T-helper 1 cell (primary cell): ENCODE measurements around the gene PRPS1L1.

Source experiments
- DNase-seq, 5 donors: peaks; one replicate each; pipeline ENCODE4 v3.0.0-alpha.2; 2012 to 2020

The PRPS1L1 gene

DNA sequence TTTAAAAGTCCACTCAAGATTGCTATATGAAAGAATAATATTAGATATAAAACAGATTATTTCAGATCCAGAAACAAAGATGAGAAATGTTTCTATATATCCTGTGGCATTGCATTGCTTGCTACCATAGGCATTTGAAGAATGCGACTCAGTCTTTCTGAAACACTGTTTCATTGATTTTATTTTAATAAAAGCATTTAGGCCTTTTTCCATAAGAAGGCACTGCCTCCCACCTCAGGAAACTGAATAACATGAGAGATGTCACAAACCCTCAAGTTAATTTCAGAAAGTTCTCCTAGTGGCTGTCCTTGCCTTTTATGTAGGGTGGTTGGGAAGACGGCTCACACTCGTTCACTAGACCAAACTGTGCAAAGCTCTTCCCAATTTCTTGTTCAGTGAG is 23.3 kb downstream of the PRPS1L1 start:
- DNase-seq, result no peak

DNA sequence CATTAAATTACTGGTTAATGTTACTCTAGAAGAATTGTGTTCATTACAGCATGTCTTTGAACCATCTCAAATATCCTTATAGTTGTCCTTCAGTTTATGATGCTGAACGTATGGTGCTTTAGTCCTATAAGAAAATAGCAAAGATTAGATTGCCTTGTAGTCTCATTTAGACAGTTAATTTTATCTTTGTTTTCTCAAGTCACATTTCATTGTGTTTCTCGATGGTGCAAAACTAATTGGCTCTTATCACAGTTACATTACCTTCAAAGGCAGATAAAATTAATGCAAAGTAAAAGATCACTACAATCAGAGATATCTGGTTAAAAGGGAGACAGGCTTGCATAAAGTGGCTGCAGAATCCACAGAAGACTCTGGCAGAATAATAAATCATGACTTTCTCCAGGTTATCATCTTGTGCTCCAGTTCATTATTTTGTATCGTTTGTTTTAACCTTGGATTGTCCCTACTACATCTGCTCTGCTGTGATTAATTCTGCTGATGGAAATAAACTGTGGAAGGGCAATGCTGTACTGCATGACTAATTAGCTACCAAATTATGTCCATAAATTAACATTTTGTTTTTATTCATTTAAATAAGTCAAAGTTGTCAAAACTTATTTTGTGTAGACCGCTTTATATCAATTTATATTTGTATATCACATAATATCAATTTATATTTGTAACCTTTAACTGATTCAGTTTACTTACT is 24.2 kb downstream of the PRPS1L1 start:
- no peak for DNase-seq

DNA sequence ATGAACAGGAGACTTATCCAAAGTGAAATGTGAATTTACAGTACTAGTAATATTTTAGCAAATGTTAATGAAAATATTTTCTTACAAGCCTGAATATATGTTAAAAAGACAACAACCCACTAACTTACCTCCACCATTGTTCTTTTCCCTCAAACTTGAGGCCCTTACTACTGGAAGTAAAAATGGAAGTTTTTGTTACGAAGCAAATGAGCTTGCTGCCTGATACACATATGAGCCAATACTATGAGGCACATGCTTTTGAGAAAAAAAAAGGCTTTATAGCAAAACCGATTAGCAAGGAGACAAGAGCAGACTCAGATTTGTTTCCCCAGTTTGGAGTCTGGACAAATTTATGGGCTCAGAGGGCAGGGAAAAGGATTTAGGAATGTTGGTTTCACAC is 29.0 kb downstream of the PRPS1L1 start:
- no peak for DNase-seq

DNA sequence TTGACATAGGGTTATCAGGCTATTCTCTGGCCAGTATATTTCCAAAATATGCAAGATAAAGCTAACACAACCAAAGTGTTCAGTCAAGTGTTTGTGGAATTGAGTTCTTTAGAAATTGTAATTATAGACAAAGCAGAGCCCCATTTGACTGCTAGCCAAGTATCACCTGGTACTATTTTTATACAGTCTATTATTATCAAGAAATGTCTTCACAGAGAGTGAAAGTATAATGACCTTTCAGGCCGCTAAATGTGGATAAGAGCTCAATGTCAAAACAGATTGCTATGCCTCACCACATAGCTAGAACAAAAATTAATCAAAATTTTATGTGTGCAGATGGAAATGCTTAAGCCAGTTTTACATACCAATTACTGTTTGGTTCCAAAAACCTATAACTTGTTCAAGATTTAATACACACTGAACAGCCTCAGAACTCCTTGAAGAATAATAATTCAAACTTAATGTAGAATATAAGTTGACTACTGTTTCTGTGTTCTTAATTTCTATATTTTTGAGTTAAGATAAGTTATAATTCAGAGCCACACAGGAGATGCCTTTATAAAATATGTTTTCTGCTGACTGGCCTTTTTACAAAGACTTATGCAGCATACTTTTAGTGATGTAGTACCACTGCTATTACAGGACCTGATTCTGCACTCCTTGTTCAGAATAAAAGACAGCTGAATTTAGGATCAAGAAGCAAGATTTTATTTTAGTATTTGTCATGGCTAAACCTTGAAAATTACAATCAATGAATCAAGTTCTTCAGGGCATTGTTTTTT is 31.0 kb downstream of the PRPS1L1 start:
- DNase-seq, result no peak

DNA sequence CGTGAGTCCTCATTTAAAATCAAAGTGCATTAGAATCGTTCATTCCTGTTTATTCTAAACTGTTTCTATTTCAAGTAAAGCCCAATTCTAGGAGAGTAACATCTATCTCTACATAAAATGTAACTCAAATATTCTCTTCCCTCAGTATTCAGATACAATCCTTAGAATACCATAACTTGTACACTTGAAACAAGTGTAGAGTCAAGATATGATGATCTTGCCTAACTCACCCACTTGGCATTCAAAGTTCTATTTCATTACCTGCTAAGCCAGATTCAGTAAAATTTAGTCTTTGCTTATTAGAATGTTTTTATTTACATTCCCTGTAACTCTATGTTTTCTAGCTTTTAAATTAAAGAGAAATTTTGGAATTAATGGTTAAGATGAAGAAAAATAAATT is 31.6 kb downstream of the PRPS1L1 start:
- no peak for DNase-seq

DNA sequence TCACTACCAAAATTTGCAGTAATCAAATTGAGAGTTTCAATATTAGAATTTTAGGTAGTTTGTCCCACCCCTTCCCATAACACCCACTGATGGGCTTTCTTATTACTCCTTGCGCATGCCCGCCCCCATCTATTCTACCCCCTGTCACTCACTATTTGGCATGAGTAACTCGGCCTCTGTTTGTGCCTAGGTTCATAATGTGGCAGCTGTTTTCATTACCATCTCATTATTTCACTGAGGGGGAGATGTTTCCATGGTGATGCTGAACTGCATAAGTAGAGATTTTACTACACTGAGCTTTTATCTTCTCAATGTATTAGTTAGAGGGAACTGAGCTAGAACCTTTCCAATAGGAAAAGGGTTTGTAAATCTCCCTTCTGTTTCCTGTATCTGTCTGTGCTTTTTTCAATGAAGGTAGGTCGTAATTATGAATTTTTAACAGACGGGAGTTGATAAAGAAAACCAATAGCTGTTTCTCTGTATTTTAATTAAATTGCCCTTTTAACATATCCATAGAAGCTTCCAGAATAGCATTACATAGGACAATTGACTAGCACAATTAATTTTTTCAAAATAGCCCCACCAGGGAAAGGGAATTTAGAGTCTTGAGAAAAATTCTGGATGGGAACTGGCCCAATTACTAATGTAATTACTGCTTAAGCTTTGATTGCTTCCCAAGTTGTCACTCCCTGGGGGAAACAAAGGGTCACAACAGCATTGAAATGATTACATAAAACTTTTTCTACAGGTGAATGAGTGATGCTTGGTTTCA is 33.4 kb downstream of the PRPS1L1 start:
- no peak for DNase-seq

DNA sequence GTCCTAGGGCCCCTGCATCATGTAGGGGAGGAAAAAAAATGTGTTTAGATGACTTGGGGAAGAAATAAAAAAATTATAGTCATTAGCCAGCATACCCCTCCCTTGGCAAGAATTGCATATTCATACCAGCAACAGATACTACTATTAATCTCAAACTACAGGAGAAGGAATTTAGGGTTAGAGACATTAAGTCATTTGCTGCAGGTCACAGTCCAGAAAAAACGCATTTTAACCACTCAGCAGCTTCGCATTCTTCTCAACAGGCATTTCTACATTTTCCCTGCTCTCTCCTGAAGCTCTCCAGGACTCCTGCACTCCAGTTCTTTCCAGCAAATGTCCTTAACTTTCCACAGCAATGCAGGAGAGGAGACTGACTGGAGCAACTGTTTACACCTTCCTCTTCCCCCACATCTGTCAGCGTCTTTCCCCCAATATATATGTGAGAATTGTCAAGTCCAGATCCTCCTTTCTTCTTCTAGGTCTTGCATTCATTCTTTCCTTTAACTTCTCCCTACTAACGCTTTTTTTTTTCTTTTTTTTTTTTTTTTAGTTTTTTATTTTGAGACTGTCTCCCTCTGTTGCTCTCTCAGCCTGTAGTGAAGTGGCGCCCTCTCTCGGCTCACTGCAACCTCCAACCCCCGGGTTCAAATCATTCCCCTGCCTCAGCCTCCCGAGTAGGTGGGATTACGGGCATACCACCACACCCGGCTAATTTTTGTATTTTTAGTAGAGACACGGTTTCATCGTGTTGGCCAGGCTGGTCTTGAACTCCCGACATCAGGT is 35.6 kb downstream of the PRPS1L1 start:
- peak in 1 of 5 donors; percentile 5 for DNase-seq

DNA sequence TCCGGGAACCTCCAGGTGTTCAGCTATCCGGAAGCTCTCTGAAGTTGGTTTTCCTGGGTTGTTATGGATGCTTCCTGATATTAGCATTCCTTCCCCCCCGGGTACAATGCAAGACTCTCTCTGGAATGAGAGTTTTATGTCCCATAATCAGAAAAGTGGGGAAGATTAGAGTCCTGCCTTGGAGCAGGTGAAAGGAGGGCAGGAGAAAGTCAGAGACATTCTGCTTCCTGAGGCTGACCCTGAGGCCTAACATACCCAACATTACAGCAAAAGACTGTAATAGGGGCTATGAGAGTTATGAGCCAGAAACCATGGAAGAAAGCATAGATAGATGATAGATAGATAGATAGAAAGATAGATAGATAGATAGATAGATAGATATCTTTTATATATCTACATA is 36.9 kb downstream of the PRPS1L1 start:
- no peak for DNase-seq

DNA sequence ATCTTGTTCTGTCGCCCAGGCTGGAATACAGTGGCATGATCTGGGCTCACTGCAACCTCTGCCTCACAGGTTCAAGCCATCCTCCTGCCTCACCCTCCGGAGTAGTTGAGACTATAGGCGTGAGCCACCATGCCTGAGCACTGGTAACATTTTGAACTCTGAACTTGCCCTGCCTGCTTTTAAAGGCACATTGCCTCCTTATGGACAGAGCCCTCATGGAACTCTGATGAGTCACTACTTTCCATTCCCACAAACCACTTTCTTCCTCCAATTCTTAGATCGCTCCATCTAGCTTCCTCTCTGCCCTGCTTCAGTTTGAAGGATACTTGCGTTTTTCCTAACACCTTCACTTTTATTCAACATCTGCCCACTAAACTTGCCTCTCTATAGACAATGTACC is 38.1 kb downstream of the PRPS1L1 start:
- no peak for DNase-seq

DNA sequence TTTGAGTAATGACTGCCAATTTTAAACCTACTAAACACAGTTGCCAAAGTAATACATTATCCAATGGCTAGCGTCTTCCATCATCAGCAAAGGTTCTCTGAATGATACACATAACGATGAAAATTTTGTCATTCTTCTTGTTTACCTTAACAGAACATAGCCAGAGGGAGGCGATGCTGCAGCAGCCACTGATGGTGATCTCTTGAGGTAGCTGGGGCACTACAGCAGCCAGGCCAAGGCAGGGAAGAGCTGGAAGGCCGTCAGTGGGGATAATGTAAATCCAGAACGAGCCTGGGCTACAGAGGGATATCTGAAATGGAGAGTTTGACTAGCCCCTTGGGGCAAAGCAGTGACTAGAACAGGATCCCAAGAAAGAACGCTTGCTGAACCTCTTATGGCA is 38.8 kb downstream of the PRPS1L1 start:
- no peak for DNase-seq

DNA sequence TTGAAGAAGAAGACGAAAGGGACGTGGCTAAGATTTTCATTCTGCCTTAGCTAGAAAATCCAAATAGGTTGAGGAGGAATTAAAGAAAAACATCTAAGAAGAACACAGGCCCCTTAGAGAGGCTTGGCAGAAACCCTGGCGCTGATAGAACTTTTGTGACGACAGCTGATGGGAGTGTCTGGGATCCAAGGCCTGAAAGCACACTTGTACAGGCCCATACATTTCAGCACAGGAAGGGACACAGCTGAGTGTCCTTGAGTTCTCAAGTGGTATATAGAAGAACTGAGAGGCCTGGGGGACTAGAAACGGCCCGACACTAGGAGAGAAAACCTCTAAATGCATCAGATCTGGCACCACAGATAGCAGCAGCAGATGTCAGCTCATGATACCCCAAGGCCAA is 39.5 kb downstream of the PRPS1L1 start:
- no peak for DNase-seq

DNA sequence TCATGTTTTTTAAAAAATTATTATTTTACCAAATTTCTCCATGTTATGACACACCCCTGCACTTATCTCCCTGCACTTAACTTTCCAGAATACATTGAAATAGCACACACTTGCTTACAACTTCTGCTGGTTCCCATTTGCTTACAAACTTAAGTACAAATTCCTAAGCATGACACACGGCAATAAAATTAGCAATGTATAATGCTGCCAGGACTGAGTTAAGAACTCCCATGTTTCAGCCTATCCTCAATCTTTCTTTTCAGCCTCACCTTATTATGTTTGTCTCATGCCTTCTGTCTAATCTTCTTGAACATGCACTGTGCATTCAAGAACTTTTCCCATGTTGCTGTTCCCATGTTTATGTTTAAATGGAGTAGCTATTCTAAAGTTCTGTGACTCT is 40.8 kb downstream of the PRPS1L1 start:
- DNase-seq, result no peak

DNA sequence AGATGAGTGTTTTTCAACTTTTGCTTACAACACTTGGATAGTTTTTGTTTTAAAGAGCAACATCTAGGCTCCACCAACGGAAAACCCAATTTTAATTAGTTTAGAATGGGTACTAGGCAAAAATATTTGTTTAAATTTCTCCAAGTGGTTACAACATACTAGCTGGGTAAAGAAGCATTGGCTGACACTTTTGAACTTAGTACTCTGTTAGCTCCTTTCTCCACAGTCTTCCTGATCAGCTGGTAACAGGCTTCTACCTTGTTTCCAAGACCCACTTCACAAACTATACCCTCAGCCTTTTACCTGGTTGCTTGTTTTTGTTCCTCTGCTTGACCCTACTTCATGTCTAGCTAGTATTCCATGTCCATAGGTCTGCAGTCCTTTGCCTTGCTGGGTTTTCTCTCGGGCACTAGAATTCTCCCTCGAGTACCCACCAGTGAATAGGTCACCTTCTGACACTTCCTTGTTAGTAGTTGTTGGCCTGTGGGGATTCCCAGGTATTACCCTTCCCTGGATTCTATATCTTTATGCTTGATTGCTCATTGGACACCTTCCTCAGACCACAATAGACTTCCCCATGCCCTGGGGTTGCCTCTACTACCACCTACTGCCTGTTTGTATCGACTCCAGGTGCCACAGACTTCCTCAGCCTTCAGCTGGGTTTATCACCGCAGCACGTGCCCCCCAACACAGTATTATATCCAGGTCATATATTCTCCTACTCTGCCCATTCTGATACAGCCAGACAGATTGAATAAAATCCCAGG is 42.0 kb downstream of the PRPS1L1 start:
- no peak for DNase-seq

DNA sequence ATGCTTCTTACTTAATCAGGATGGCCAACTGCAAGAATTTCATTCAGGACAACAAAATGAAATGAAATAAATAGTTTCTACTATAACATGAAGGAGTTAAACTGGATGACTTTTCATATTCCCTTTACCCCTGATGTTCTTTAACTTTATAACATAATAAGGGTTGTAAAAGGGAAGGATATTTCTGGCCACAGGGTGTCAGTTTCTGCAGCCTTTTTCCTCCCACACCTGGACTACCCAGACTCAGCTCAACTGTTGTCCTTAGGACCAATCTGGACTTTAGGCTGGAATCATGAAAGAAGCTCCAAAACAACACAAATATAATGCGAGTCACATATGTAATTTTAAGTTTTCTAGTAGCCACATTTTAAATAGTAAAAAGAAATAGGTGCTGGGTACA is 43.4 kb downstream of the PRPS1L1 start:
- DNase-seq, result no peak

DNA sequence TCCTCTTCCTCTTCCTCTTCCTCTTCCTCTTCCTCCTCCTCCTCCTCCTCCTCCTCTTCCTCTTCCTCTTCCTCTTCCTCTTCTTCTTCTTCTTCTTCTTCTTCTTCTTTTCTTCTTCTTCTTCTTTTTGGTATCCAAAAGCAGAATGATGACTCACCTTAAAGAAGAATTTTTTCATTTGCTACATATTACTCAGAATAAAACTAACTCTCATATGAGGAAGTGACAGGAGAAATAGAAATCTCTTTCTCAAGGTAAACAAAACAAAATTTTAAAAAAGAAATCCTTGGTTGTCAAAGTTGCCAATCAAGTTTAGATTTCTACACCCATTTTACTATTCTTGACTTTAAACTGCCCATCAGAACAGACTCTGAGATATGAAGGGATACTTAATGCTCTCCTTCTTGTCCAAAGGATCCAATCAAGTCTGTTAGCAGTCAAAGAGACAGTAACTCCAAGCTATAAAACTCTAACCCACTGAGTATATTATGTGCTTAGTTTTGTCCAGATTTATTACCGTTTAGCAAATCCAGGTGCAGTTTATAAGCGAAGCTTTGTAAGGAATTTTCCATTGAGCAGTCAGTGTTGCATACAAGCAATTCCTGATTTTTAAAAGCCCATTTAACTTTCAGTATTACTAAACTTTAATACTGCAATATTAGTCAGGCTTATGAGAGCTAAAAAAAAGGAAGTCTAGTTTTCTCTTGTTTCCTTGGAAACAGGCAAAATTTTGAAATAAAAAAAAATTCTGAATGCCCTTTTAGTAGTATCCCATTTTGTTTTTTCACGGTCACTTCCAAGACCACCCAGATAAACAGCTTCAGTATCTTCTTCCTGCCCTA is 44.2 kb downstream of the PRPS1L1 start:
- DNase-seq, result no peak

DNA sequence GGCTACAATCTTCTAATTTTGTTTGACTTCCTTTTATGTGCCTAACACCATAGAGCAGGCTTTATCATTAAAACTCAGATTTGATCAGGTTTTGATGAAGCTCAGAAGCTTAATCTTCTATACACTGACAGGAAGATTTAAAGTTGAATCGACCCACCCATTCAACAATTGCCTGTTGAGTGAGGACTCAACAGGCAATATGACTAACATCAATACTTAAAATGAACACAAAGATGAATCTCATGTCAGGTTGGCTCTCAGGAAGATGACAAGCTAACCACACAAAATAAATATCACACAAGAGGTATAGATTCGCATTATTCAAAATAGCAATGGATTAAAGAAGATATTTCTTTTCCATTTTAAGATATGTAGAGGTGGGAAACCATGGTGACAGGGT is 50.7 kb downstream of the PRPS1L1 start:
- DNase-seq, result no peak
